GM23338 (cell line): Measurements from ENCODE around the gene TRPC4. TPM values are rescaled to one million over a fixed set of nuclear protein-coding genes. Genes with fewer than 3 reads are reported as not detected.

Experiments used
- CREB1 ChIP-seq: fragments of 250-450 bp; sonication (Bioruptor Pico); IDR thresholded peaks from 2 replicates; pipeline ENCODE4 v1.5.0; 2020; ENCODE audit warnings: low read depth, mild to moderate bottlenecking, moderate library complexity
- EZH2 ChIP-seq: fragments of 200-600 bp; sonication (generic); IDR thresholded peaks from one replicate; pipeline ENCODE4 v1.8.0; 2017; ENCODE audit warnings: antibody characterized with exemption, mild to moderate bottlenecking, low read depth; ENCODE audit not compliant: unreplicated experiment
- JUNB ChIP-seq: IDR thresholded peaks from one replicate; pipeline ENCODE4 v1.6.1; 2016; ENCODE audit warnings: antibody characterized with exemption; ENCODE audit not compliant: unreplicated experiment
- NANOG ChIP-seq: IDR thresholded peaks from 2 replicates; pipeline ENCODE4 v1.6.1; 2016; ENCODE audit warnings: antibody characterized with exemption, borderline replicate concordance
- REST ChIP-seq: IDR thresholded peaks from one replicate; pipeline ENCODE4 v1.6.1; 2018; ENCODE audit warnings: antibody characterized with exemption; ENCODE audit not compliant: unreplicated experiment
- STAT1 ChIP-seq: IDR thresholded peaks from one replicate; pipeline ENCODE4 v1.6.1; 2016; ENCODE audit warnings: antibody characterized with exemption; ENCODE audit not compliant: unreplicated experiment
- polyA plus RNA-seq: library from polyadenylated mRNA; unstranded; fragments of >200 nt; fragmentation: Nextera tagmentation; extraction: Ambion mirVana; gene quantifications from 2 replicates; pipeline ENCODE4 v1.2.1, GENCODE V29; 2016
- total RNA-seq: library from RNA; depleted of rRNA; stranded (reverse); fragments of >200 nt; shearing (Covaris generic); gene quantifications from 2 replicates; pipeline ENCODE4 v1.2.3, GENCODE V29; 2014
- TF ChIP-seq, protein P1 (sequence below): fragments of 250-450 bp; sonication (Bioruptor Pico); IDR thresholded peaks from 2 replicates; pipeline ENCODE4 v1.5.0; 2020; ENCODE audit warnings: mild to moderate bottlenecking, moderate library complexity

TRPC4 gene
- total and polyA plus RNA-seq, 2 experiments from 2014 or later: 1.1 to 2.1 TPM

GRCh38 chr13:37788346-37788745, 81.2 kb downstream of the TRPC4 start (continued):
- TF ChIP-seq, protein P1, sequence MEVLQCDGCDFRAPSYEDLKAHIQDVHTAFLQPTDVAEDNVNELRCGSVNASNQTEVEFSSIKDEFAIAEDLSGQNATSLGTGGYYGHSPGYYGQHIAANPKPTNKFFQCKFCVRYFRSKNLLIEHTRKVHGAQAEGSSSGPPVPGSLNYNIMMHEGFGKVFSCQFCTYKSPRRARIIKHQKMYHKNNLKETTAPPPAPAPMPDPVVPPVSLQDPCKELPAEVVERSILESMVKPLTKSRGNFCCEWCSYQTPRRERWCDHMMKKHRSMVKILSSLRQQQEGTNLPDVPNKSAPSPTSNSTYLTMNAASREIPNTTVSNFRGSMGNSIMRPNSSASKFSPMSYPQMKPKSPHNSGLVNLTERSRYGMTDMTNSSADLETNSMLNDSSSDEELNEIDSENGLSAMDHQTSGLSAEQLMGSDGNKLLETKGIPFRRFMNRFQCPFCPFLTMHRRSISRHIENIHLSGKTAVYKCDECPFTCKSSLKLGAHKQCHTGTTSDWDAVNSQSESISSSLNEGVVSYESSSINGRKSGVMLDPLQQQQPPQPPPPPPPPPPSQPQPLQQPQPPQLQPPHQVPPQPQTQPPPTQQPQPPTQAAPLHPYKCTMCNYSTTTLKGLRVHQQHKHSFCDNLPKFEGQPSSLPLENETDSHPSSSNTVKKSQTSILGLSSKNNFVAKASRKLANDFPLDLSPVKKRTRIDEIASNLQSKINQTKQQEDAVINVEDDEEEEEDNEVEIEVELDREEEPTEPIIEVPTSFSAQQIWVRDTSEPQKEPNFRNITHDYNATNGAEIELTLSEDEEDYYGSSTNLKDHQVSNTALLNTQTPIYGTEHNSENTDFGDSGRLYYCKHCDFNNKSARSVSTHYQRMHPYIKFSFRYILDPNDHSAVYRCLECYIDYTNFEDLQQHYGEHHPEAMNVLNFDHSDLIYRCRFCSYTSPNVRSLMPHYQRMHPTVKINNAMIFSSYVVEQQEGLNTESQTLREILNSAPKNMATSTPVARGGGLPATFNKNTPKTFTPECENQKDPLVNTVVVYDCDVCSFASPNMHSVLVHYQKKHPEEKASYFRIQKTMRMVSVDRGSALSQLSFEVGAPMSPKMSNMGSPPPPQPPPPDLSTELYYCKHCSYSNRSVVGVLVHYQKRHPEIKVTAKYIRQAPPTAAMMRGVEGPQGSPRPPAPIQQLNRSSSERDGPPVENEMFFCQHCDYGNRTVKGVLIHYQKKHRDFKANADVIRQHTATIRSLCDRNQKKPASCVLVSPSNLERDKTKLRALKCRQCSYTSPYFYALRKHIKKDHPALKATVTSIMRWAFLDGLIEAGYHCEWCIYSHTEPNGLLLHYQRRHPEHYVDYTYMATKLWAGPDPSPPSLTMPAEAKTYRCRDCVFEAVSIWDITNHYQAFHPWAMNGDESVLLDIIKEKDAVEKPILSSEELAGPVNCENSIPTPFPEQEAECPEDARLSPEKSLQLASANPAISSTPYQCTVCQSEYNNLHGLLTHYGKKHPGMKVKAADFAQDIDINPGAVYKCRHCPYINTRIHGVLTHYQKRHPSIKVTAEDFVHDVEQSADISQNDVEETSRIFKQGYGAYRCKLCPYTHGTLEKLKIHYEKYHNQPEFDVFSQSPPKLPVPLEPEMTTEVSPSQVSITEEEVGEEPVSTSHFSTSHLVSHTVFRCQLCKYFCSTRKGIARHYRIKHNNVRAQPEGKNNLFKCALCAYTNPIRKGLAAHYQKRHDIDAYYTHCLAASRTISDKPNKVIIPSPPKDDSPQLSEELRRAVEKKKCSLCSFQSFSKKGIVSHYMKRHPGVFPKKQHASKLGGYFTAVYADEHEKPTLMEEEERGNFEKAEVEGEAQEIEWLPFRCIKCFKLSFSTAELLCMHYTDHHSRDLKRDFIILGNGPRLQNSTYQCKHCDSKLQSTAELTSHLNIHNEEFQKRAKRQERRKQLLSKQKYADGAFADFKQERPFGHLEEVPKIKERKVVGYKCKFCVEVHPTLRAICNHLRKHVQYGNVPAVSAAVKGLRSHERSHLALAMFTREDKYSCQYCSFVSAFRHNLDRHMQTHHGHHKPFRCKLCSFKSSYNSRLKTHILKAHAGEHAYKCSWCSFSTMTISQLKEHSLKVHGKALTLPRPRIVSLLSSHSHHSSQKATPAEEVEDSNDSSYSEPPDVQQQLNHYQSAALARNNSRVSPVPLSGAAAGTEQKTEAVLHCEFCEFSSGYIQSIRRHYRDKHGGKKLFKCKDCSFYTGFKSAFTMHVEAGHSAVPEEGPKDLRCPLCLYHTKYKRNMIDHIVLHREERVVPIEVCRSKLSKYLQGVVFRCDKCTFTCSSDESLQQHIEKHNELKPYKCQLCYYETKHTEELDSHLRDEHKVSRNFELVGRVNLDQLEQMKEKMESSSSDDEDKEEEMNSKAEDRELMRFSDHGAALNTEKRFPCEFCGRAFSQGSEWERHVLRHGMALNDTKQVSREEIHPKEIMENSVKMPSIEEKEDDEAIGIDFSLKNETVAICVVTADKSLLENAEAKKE: no peak
- TF ChIP-seq JUNB (no peak), NANOG (no peak), REST (no peak), CREB1 (CRISPR knock-in tag) (no peak), EZH2 (no peak), STAT1 (no peak)
